Panc1 (cell line): ENCODE measurements around the gene PDK4. TPM values are rescaled to one million over a fixed set of nuclear protein-coding genes. Genes with fewer than 3 reads are reported as not detected.
A peak's percentile ranks its signal among the peaks of the same experiment; 100 is the strongest.

Experiments used
- ATAC-seq: fragments of 200-7000 bp; cut with Tn5 transposase; 2 replicates; pipeline ENCODE4 v1.9.1; 2020; ENCODE audit warnings: mild to moderate bottlenecking, moderate library complexity
- BruUV-seq: library from RNA; stranded (reverse); fragments of 400-500 nt; replicated peaks from 2 replicates; lab custom pipeline; 2021; lab: Mats Ljungman, UMichigan
- CTCF ChIA-PET: fragments of 300-600 bp; sonication (Branson Sonifier 250); formaldehyde crosslinking; loops from one replicate; lab custom pipeline; 2022; ENCODE audit warnings: antibody characterized with exemption; lab: Charles Lee
- POLR2A ChIA-PET: fragments of 300-600 bp; sonication (Branson Sonifier 250); formaldehyde crosslinking; loops from one replicate; lab custom pipeline; 2022; ENCODE audit warnings: antibody characterized with exemption; lab: Charles Lee
- DNase-seq: peaks from one replicate; pipeline ENCODE4 v3.0.0-alpha.2; 2010; ENCODE audit warnings: low read depth, low spot score
- H3K27ac ChIP-seq: 2 replicates; pipeline ENCODE4 v1.5.1; 2011; ENCODE audit warnings: mild to moderate bottlenecking, low read length, inconsistent platforms
- H3K27me3 ChIP-seq: fragments of 200-500 bp; sonication (Bioruptor generic); 2 replicates; pipeline ENCODE4 v1.6.0; 2014; ENCODE audit warnings: low read length, inconsistent platforms; ENCODE audit not compliant: control insufficient read depth, insufficient read depth
- H3K36me3 ChIP-seq: fragments of 200-500 bp; sonication (Bioruptor generic); 2 replicates; pipeline ENCODE4 v1.5.1; 2014; ENCODE audit warnings: inconsistent platforms, mild to moderate bottlenecking, low read length, moderate library complexity; ENCODE audit not compliant: control insufficient read depth, insufficient read depth
- H3K4me1 ChIP-seq: 2 replicates; pipeline ENCODE4 v1.5.1; 2011; ENCODE audit warnings: inconsistent platforms, mild to moderate bottlenecking, low read length, moderate library complexity; ENCODE audit not compliant: control insufficient read depth, insufficient read depth
- H3K4me3 ChIP-seq, 2 experiments: 2 replicates each; pipeline ENCODE4 v1.5.1; 2011 to 2012; ENCODE audit warnings: low read depth in 2 of 2, low read length in 2 of 2, mild to moderate bottlenecking in 2 of 2, inconsistent platforms in 1 of 2, moderate library complexity in 1 of 2
- H3K9me3 ChIP-seq: fragments of 200-500 bp; sonication (Bioruptor generic); 2 replicates; pipeline ENCODE4 v1.5.1; 2014; ENCODE audit warnings: low read depth, mild to moderate bottlenecking, inconsistent platforms, low read length, moderate library complexity; ENCODE audit not compliant: control insufficient read depth, insufficient read depth
- POLR2AphosphoS5 ChIP-seq: IDR thresholded peaks from 2 replicates; pipeline ENCODE4 v1.6.1; 2012; ENCODE audit warnings: mild to moderate bottlenecking, low read depth, low read length, moderate library complexity
- REST ChIP-seq, 2 experiments: IDR thresholded peaks; 2 replicates each; pipeline ENCODE4 v1.6.1; 2011 to 2012; ENCODE audit warnings: low read depth in 2 of 2, control low read depth in 1 of 2, low read length in 1 of 2, mild to moderate bottlenecking in 1 of 2, moderate library complexity in 1 of 2; ENCODE audit not compliant: insufficient read depth in 1 of 2
- SIN3A ChIP-seq: IDR thresholded peaks from 2 replicates; pipeline ENCODE4 v1.6.1; 2012; ENCODE audit warnings: low read depth, mild to moderate bottlenecking, low read length, moderate library complexity, borderline replicate concordance; ENCODE audit not compliant: insufficient read depth
- TCF7L2 ChIP-seq: IDR thresholded peaks from 2 replicates; pipeline ENCODE4 v1.6.1; 2011; ENCODE audit warnings: mild to moderate bottlenecking, low read depth, low read length, inconsistent platforms
- in situ Hi-C: cut with HindIII; loops from 2 replicates; pipeline ENCODE4 v1.10.0; 2016; ENCODE audit warnings: low sequenced_read_pairs, low pct_unique_long_range_greater_than_20kb
- intact Hi-C: fragments of 100-400 bp; cut with micrococcal nuclease; formaldehyde crosslinking; loops from one replicate; pipeline ENCODE4 v1.10.0; 2022; ENCODE audit not compliant: unreplicated experiment
- total RNA-seq: library from RNA; stranded (reverse); gene quantifications from one replicate; pipeline ENCODE4 v1.2.1, GENCODE V29; 2021; ENCODE audit not compliant: unreplicated experiment
- TF ChIP-seq, protein P1 (sequence below): fragments of 450-650 bp; IDR thresholded peaks from 2 replicates; pipeline ENCODE4 v1.5.1; 2017; ENCODE audit warnings: mild to moderate bottlenecking

Gene PDK4
- total RNA-seq, 1 experiment from 2014 or later = 1.4 TPM

DNA sequence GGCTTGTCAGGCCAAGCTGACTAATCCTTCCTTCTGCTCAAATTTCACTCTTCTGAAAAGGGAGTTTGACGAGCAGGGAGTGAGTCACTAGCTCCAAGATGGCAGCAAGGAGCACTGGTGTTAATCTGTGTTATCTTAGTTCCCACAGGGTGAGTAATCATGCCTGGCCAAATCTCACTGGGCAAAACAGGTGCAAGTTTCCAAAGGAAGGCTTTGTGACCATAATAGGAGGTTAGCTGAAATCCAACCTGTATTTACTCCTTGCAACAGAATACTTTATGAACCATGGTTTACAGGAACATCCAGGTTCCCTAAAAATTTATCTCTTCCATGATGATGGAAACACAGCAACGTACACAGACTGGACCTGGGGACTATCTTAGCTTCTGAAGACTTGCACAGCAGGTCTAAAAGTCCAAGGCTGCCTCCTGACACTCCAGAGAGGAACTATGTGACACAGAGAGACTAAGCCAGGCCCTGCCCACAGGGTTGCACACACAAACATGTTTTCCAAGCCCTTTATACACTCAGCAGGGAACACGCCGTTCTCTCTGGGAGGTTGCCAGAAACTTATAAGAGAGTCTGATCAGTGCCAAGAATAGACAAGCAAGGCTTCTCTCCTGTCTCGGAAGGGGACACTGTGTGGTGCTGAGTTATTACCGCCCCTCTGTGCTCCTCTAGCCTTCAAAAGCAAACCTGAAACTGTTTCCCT is 46.3 kb downstream of the PDK4 start:
- CTCF ChIA-PET = no interaction called here
- intact Hi-C loops = no loop called here
- Histone ChIP-seq H3K36me3 (no peaks in the 10 kb centered on the region), H3K27me3 (no peaks in the 10 kb centered on the region), H3K9me3 (no peaks in the 10 kb centered on the region), H3K27ac (no peak overlapping the region), H3K4me1 (no peaks in the 10 kb centered on the region; the same call in 1 of the 2 replicates), H3K4me3 (no peak overlapping the region)
- no peak for TF ChIP-seq SIN3A
- TF ChIP-seq REST (IDR thresholded peaks at IDR 0.05; ENCODE audit: insufficient read depth in 1 of 2, low read depth in 2 of 2, low read length in 1 of 2) = no peak
- TF ChIP-seq POLR2AphosphoS5 = no peak
- no peak for TF ChIP-seq TCF7L2
- TF ChIP-seq, protein P1, sequence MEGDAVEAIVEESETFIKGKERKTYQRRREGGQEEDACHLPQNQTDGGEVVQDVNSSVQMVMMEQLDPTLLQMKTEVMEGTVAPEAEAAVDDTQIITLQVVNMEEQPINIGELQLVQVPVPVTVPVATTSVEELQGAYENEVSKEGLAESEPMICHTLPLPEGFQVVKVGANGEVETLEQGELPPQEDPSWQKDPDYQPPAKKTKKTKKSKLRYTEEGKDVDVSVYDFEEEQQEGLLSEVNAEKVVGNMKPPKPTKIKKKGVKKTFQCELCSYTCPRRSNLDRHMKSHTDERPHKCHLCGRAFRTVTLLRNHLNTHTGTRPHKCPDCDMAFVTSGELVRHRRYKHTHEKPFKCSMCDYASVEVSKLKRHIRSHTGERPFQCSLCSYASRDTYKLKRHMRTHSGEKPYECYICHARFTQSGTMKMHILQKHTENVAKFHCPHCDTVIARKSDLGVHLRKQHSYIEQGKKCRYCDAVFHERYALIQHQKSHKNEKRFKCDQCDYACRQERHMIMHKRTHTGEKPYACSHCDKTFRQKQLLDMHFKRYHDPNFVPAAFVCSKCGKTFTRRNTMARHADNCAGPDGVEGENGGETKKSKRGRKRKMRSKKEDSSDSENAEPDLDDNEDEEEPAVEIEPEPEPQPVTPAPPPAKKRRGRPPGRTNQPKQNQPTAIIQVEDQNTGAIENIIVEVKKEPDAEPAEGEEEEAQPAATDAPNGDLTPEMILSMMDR = no peak
- ATAC-seq (peak; percentile 75), DNase-seq (peak; percentile 82)
- in situ Hi-C loops = no loop called here
- BruUV-seq = no TSS peak
- POLR2A ChIA-PET = interaction anchor here (0.6 kb wide), 1 partner anchor 15 kb away, joined by 3 read pairs; no protein-coding TSS in a partner anchor

GRCh38 chr7:95547361-95548348 is 48.7 kb downstream of the PDK4 start:
- DNase-seq (no peak), ATAC-seq (no peak)
- Histone ChIP-seq H3K36me3 (no peaks in the 10 kb centered on the region), H3K9me3 (no peaks in the 10 kb centered on the region), H3K27me3 (no peaks in the 10 kb centered on the region), H3K4me1 (no peaks in the 10 kb centered on the region; the same call in 1 of the 2 replicates), H3K27ac (no peak overlapping the region), H3K4me3 (no peak overlapping the region)
- ChIA-PET CTCF (interaction anchor here (1.1 kb wide), 1 partner anchor 138 kb away, joined by 3 read pairs; no protein-coding TSS in a partner anchor), POLR2A (no interaction called here)
- in situ Hi-C loops (no loop called here), intact Hi-C loops (no loop called here)
- TF ChIP-seq POLR2AphosphoS5 = no peak
- no peak for TF ChIP-seq REST (IDR thresholded peaks at IDR 0.05; ENCODE audit: insufficient read depth in 1 of 2, low read depth in 2 of 2, low read length in 1 of 2)
- TF ChIP-seq SIN3A = no peak
- TF ChIP-seq TCF7L2 = no peak
- TF ChIP-seq, protein P1 = no peak
- no TSS peak for BruUV-seq
